Coronary artery (tissue), 2 donors: ENCODE measurements around the gene MAN1A2.

Source experiments
- DNase-seq: peaks from one replicate; pipeline ENCODE4 v3.0.0-alpha.2; 2017; ENCODE audit warnings: low spot score
- H3K27ac ChIP-seq, 2 donors: fragments of 200-600 bp; sonication (generic); one replicate each; pipeline ENCODE4 v1.5.1; 2016 to 2019
- H3K4me3 ChIP-seq: fragments of 200-600 bp; sonication (generic); 2 replicates; pipeline ENCODE4 v1.5.1; 2016; ENCODE audit warnings: mild to moderate bottlenecking, moderate library complexity
- TF ChIP-seq, protein P1 (sequence below): fragments of 200-600 bp; sonication (generic); IDR thresholded peaks from one replicate; pipeline ENCODE4 v1.5.1; 2019; ENCODE audit warnings: antibody characterized with exemption

The MAN1A2 gene

DNA sequence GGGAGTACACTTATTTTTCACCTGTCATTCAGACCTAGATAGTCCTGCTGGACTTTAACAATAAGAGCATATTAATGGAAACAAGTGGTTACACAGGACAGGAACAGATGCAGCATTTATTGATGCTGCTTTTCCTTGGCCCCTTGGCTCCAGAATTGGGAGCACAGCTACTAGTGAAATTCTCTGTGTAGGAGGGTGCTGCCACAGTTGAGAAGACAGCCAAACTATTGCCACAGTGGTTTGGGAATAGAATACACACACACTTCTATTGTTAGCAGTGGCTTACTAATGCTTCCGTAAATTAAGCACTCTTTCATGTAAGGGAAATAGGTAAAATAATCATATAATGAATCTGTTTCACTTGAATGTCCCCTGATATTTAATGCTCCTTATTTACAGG is 133.3 kb downstream of the MAN1A2 start:
- Histone ChIP-seq H3K4me3 (no peak overlapping the region), H3K27ac (no peak overlapping the region)
- no peak for DNase-seq
- TF ChIP-seq, protein P1, sequence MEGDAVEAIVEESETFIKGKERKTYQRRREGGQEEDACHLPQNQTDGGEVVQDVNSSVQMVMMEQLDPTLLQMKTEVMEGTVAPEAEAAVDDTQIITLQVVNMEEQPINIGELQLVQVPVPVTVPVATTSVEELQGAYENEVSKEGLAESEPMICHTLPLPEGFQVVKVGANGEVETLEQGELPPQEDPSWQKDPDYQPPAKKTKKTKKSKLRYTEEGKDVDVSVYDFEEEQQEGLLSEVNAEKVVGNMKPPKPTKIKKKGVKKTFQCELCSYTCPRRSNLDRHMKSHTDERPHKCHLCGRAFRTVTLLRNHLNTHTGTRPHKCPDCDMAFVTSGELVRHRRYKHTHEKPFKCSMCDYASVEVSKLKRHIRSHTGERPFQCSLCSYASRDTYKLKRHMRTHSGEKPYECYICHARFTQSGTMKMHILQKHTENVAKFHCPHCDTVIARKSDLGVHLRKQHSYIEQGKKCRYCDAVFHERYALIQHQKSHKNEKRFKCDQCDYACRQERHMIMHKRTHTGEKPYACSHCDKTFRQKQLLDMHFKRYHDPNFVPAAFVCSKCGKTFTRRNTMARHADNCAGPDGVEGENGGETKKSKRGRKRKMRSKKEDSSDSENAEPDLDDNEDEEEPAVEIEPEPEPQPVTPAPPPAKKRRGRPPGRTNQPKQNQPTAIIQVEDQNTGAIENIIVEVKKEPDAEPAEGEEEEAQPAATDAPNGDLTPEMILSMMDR: no peak

DNA sequence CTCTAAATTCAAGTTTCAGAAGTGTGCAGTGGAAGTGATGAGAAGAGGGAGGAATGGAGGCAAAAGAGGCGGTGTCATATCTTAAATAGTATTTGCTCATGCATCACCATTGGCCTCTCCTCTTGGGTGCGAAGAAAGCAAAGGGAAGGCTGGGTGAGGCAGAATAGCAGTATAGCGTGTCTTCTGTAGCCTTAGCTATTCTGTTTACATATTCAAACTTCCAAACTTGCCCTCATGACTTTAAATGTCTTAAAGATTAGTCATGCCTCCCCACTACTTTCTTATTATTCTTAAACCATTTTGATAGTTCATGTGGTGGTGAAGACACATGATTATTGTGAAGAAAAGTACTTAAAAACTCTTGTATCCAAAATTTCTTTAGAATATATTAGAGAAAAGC is 134.0 kb downstream of the MAN1A2 start:
- no peak overlapping the region for H3K4me3 ChIP-seq
- no peak for DNase-seq

DNA sequence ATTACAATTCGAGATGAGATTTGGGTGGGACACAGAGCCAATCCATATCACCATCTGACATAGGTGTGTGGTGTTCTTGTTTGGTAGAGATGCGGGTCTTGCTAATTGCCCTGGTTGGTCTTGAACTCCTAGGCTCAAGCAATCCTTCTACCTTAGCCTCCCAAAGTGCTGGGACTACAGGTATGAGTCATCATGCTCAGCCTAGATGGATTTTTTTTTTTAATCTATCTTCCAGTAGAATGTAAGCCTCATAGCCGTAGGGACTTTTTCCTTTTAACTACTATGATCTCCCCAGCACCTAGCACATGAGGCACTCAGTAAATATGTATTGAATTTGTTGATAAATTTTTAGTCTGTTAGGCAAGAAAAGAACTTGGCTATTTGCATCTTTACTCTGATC is 144.0 kb downstream of the MAN1A2 start:
- H3K4me3 ChIP-seq: no peak overlapping the region
- TF ChIP-seq, protein P1: no peak
- H3K27ac ChIP-seq: no peak overlapping the region
- DNase-seq: no peak

More for the DNA sequence above, 134.0 kb downstream of the MAN1A2 start:
- no peak overlapping the region for H3K27ac ChIP-seq
- TF ChIP-seq, protein P1: no peak

DNA sequence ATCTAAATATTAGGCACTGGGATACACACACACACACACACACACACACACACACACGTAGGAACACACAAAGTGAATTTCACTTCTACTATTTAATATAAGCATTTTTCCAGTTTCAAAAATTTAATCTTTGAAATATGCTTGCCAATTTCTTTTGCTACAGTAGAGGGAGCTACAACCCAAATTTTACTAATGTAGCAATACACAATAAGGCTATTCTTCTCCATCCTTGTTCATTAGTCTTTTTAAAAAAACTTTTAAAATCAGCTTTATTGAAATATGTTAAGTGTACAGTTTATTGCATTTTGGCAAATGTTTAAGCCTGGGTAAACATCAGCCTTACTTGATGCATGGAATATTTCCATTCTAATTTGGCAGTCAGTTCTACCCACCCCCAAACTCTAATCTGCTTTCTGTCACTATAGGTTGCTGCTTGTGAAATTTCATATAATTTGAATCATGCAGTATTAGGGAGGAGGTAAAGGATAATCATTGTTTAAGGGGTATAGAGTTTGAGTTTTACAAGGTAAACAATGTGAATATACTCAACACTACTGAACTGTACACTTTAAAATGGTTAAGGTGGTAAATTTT is 145.6 kb downstream of the MAN1A2 start:
- TF ChIP-seq, protein P1: peak; percentile 48
- H3K4me3 ChIP-seq: no peak overlapping the region
- no peak for DNase-seq
- H3K27ac ChIP-seq: no peak overlapping the region

DNA sequence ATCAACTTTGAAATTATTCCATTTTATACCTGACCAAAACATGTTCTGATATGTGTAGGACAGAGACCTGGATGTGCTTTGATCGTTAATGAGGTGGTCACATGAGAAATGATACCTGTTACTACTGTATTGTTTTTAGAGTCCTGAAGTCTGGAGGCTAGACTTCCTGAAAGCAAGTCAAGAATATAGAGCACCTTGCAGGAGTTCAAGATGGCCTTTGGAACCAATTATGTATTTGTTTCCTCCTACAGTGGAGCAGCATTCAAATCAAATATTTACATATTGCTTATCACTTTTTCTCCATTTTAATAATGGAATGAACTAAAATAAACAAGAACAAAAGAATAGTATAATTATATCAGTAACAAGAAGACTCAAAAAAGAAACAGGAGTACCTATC is 155.9 kb downstream of the MAN1A2 start:
- TF ChIP-seq, protein P1: no peak
- DNase-seq: no peak
- Histone ChIP-seq H3K27ac (no peak overlapping the region), H3K4me3 (no peak overlapping the region)

DNA sequence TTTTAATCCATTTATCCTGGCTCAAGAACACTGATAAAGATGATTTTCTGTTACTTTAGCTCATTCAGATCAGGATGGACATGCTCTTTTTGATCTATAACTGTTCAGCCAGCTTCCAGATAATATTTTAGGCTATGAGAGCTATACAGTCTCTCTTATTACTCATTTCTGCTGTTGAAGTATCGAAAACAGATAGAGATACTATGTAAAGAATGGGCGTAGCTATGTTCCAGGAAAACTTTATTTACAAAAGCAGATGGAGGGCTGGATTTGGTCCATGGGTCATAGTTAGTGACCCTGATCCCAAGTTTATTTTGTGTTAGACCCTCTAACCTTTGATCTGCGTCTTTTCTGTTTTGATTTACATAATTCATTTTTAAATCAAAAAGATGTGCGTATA is 159.8 kb downstream of the MAN1A2 start:
- TF ChIP-seq, protein P1: no peak
- no peak for DNase-seq
- H3K4me3 ChIP-seq: no peak overlapping the region
- H3K27ac ChIP-seq: no peak overlapping the region

DNA sequence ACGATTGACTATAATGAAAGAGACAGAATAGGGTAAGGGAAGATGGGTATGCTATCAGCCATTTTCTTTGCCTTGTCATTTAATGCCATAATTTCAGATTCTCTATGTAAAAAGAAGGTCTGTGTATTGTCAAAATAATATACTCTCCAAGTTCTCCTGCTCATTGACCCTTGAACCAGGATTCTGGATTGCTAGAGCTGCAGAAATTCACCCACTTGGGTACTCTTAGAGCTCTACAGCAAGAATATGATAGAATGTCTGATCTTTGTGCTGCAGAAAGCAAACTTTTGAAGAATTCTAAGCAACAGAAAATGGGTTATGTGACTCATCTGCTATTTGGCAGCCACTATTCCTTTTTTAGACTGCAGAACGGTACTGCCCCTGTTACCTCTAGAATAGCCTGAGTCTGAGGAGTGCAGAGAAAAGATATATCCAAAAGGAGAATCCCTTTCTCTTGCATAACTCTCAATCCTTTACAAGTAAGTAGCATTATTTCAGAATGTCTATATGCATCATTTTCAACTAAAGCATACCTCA is 160.4 kb downstream of the MAN1A2 start:
- TF ChIP-seq, protein P1: no peak
- DNase-seq: no peak
- no peak overlapping the region for H3K27ac ChIP-seq
- no peak overlapping the region for H3K4me3 ChIP-seq
